HT-29 (cell line): ENCODE results near the gene SMG7. TPM values are rescaled to one million over a fixed set of nuclear protein-coding genes. Genes with fewer than 3 reads are reported as not detected.

ENCODE experiments used
- DNase-seq: peaks from one replicate; pipeline ENCODE4 v3.0.0-alpha.2; 2015; ENCODE audit warnings: low spot score
- total RNA-seq: library from RNA; depleted of rRNA; stranded (reverse); fragments of >200 nt; shearing (Covaris generic); gene quantifications from 2 replicates; pipeline ENCODE4 v1.2.3, GENCODE V29; 2014

Gene SMG7
- total RNA-seq, 1 experiment from 2014 or later, result 20.7 TPM

GRCh38 chr1:183470147-183470960, 1.9 kb upstream of the SMG7 start:
- peak; percentile 91 for DNase-seq

DNA sequence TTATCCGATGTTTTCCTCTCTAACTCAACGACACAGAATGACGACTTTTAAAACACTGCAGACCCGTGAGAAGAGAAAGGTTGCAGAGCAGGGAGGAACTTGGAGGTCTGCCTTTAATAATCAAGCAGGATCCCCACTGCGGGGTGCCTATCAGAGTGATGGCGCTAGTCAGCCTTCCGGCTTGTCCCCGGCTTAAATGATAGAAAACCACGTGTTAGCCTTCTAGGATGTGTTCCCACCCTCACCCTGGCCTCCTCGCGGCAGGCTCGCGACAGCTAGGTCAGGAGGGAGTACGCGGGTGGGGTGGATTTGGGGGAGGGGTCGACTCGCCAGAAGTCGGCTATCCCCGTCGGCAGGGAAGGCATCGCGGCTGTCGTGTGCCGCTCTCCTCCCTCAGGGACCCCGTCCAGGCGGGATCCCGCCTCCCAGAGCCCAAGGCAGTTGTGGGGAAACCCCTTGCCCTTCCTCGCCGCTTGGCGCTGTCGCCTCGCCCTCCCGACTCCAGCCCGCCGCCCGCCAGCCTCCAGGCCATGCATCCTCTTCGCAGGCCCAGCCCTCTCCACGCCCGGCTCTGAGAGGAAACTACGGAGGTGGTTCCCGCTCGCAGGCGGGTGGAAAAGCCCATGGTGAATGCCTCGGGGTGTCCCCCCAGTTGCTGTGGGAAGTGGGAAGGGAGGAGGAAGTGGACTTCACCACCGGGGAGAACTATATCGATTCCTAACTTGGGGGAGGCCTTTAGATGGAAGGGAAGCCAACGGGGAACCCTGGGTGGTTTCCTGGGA, 1.1 kb upstream of the SMG7 start:
- DNase-seq, result peak; percentile 74

- DNase-seq, result peak; percentile 95
Observed at GRCh38 chr1:183471743-183472487, 384 bp upstream of the SMG7 start.

DNA sequence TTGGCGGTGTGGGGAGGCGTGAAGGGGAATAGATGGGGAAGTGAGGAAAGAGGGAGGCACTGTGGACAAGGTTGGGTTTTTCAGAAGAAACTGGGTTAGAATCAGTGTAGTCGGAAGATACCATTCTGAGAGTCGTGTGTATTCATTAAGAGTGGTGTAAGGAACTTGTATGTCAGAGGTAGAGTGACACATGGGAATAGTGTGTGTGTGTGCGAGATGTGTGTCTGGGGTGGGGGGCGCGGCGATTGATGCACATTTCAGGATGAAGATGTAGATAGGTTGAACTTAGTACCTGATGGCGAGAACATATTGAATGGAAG, 878 bp downstream of the SMG7 start:
- DNase-seq, result no peak

DNA sequence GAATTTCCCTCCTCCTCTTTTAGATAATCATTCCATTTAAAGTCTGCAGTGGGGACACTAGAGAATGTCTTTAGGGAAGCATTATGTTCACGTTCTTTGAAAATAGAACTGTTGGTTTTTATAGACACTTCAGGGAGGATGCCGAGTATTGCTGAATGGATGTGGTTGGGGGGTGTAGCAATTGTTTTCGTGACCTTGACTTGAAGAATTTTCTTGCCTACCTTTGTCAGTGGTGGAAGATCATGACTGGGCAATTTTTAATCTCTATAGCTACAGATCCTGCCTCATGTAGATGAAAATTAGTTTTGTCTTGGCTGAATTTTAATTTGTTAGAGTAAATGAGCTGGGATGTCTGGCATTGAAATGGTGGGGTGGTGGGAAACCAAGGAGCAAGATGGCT, 3.8 kb downstream of the SMG7 start:
- no peak for DNase-seq

GRCh38 chr1:183477986-183478781, 5.9 kb downstream of the SMG7 start:
- DNase-seq, result no peak

GRCh38 chr1:183480971-183481441, 8.7 kb downstream of the SMG7 start:
- DNase-seq, result no peak

GRCh38 chr1:183483224-183483623, 10.9 kb downstream of the SMG7 start:
- DNase-seq, result no peak

DNA sequence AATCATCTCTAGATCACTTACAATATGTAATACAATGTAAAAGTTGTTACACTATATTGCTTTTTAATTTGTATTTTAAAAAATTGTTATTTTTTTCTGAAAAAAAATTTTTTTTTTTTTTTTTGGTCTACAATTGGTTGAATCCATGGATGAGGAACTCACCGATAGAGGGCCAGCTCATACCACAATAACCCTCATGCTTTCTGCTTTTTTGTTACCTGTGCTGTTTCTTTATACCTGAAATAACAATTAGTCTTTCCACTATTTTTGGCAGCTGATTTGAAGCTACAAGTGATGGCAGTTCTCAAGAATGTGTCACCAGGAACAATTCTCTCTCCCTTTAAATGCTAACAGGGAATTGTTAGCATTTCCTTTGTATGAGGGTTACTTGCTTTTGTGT, 12.0 kb downstream of the SMG7 start:
- DNase-seq, result no peak

- DNase-seq, result no peak
Observed at GRCh38 chr1:183484851-183485250, 12.6 kb downstream of the SMG7 start.

- no peak for DNase-seq
Observed at GRCh38 chr1:183487674-183488442, 15.6 kb downstream of the SMG7 start.

GRCh38 chr1:183490932-183491331, 18.6 kb downstream of the SMG7 start:
- no peak for DNase-seq

GRCh38 chr1:183493540-183494245, 21.4 kb downstream of the SMG7 start:
- peak; percentile 46 for DNase-seq

- no peak for DNase-seq
Observed at GRCh38 chr1:183495420-183495819, 23.1 kb downstream of the SMG7 start.

DNA sequence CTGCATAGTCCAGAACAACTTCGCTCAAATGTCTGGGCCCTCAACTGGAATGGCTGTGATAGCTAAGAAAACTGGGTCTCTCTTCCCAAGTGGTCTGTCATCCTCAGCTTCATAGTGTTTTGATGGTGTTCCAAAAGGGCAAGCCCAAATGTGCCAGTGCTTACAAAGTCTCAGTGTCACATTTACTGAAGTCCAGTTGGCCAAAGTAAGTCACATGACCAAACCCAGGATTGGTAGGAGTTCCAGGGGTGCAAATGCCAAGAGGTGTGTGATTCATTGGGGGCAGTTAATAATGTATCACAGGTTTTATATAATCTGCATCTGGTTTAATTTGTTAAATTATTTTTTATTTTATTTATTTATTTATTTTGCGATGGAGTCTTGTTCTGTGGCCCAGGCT, 24.9 kb downstream of the SMG7 start:
- no peak for DNase-seq

GRCh38 chr1:183498342-183498991, 26.2 kb downstream of the SMG7 start:
- no peak for DNase-seq

DNA sequence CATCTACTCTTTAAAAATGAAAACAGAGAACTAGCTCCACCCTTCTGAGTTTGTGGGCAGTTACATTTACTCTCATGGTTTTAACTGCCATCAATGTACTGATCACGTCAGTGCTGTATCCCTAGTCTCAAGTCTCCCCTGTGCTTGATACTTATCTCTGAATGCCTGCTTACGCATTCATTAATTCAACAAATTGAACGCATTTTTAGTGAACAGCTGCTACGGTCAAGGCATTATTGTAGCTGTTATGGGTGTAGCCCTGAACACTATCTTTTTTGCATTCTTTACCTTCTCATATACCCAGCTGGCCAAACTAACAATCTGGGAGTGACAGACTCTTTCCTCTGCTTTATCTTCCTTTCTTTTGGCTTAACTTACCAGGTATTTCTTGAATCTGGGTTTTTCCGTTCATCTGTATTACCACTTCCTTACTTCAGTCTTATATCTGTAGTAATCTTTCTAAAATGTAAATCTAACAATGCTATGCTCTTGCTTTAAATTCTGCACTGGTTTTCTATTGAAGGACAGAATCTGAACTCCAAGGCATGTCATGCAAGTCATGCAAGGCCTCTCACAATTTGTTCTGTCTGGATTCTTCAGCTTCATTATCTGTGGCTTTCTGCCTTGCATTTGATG, 33.3 kb downstream of the SMG7 start:
- no peak for DNase-seq

DNA sequence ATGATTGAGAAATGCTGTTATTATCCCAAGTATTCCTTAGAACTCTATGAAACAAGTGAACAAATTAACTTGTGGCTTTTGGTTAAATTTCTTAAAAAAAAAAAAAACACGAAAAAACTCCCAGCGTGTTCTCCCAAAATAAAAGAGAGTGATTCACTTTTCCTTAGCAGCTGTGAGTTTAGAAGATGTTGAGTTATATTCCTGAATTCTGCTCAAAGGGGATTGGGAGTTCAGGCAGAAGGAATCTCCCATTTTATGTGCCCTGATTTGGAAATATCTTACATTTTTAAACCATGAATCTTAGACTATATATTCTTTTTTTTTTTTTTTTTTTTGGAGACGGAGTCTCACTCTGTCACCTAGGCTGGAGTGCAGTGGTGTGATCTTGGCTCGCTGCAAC, 34.3 kb downstream of the SMG7 start:
- DNase-seq, result no peak

- DNase-seq, result no peak
Observed at GRCh38 chr1:183508694-183509093, 36.4 kb downstream of the SMG7 start.
